Measurements from ENCODE around the gene SLC35A1. TPM values are rescaled to one million over a fixed set of nuclear protein-coding genes. Genes with fewer than 3 reads are reported as not detected.

The SLC35A1 gene
- total and polyA plus RNA-seq, 2 of the 8 experiments (the other 6 are each of a cell fraction or from before 2014, with no cell fraction given), result 4.7 to 9.2 TPM

- Histone ChIP-seq H4K5ac (ENCODE audit: insufficient read length, low read depth, low read length) (no peak overlapping the region), H2BK12ac (ENCODE audit: low read depth, low read length) (no peak overlapping the region), H3K79me2 (ENCODE audit: control insufficient read depth in 1 of 2, insufficient read depth in 2 of 2, low read length in 2 of 2) (no peaks in the 10 kb centered on the region), H2BK120ac (replicated peaks; ENCODE audit: low read depth, low read length) (no peak overlapping the region), H3K9me3 (ENCODE audit: insufficient read depth in 2 of 2, low read depth in 1 of 2, low read length in 1 of 2) (no peaks in the 10 kb centered on the region), H3K23ac (ENCODE audit: insufficient read length) (no peak overlapping the region), H3K4me1 (replicated peaks in 1 of 4; ENCODE audit: control insufficient read depth in 3 of 4, insufficient read depth in 4 of 4, low read length in 3 of 4) (no peaks in the 10 kb centered on the region), H3K27me3 (replicated peaks in 1 of 4; ENCODE audit: control insufficient read depth in 3 of 4, extremely low read depth in 1 of 4, insufficient read depth in 3 of 4, low read length in 3 of 4) (no peaks in the 10 kb centered on the region), H2AK5ac (ENCODE audit: low read depth, low read length) (no peak overlapping the region), H3K14ac (ENCODE audit: insufficient read length) (no peak overlapping the region), H3K27ac (ENCODE audit: low read depth, low read length) (no peak overlapping the region), H3K79me1 (ENCODE audit: low read depth, low read length) (no peaks in the 10 kb centered on the region), H3K4me2 (ENCODE audit: insufficient read depth in 1 of 2, low read depth in 2 of 2, low read length in 2 of 2) (no peak overlapping the region), H3K9ac (replicated peaks in 1 of 4; ENCODE audit: extremely low read depth in 1 of 4, low read depth in 3 of 4, low read length in 3 of 4) (no peak overlapping the region), H2BK15ac (ENCODE audit: low read length) (no peak overlapping the region), H3K18ac (ENCODE audit: extremely low read depth, low read length) (no peak overlapping the region), H3K36me3 (ENCODE audit: control insufficient read depth in 2 of 4, insufficient read depth in 4 of 4, low read length in 3 of 4) (no peaks in the 10 kb centered on the region), H2AFZ (ENCODE audit: low read length) (no peak overlapping the region), H2BK20ac (ENCODE audit: low read length) (no peak overlapping the region), H4K91ac (replicated peaks; ENCODE audit: insufficient read length, low read length) (no peak overlapping the region), H3K4me3 (ENCODE audit: extremely low read depth in 1 of 4, insufficient read depth in 2 of 4, low read depth in 3 of 4, low read length in 4 of 4) (no peak overlapping the region), H3K4ac (replicated peaks; ENCODE audit: insufficient read length, low read depth, low read length) (no peak overlapping the region), H4K20me1 (replicated peaks in 1 of 2; ENCODE audit: control insufficient read depth in 1 of 2, insufficient read depth in 2 of 2, low read length in 2 of 2) (no peaks in the 10 kb centered on the region), H3K23me2 (ENCODE audit: low read depth, low read length) (no peaks in the 10 kb centered on the region), H4K8ac (ENCODE audit: extremely low read depth, insufficient read depth, low read length) (no peak overlapping the region), H3K56ac (replicated peaks; ENCODE audit: insufficient read length, low read depth, low read length) (no peak overlapping the region), H2BK5ac (ENCODE audit: low read depth, low read length) (no peak overlapping the region)
- DNase-seq (ENCODE audit: low read depth in 1 of 2, low spot score in 2 of 2) (no peak), FAIRE-seq (no peak)
- ChIA-PET POLR2A (ENCODE audit: partially characterized antibody) (interaction anchor here (0.6 kb wide), 1 partner anchor 276 kb away, joined by 3 read pairs; the partner anchor contains the start of gene ZNF292), CTCF (ENCODE audit: partially characterized antibody) (interaction anchor here (0.7 to 0.8 kb wide), 2 partner anchors 23 to 38 kb away, joined by 3 read pairs; no protein-coding TSS in a partner anchor)
- 84% methylated on average over 5 of the region's 5 CpGs; no CpG with 5 or more reads in 1 of the 2 experiments for WGBS, 2 experiments (ENCODE audit: extremely low coverage in 1 of 2, insufficient coverage in 1 of 2, insufficient read length in 1 of 2, insufficient replicate concordance in 2 of 2, low coverage in 1 of 2, low lambda C conversion rate in 2 of 2, missing lambda C conversion rate in 1 of 2)
- no peak for TF ChIP-seq CTBP2 (IDR thresholded peaks at IDR 0.05; ENCODE audit: borderline replicate concordance, insufficient read depth, insufficient read length, low read length)
- no peak for TF ChIP-seq YY1 (IDR thresholded peaks at IDR 0.05; ENCODE audit: low read depth, low read length)
- TF ChIP-seq CHD2 (IDR thresholded peaks at IDR 0.05; ENCODE audit: low read length), result no peak
- TF ChIP-seq TBP (IDR thresholded peaks at IDR 0.05; ENCODE audit: low read depth, low read length), result no peak
- no peak for TF ChIP-seq SRF (IDR thresholded peaks at IDR 0.05; ENCODE audit: low read depth, low read length)
- TF ChIP-seq NRF1 (IDR thresholded peaks at IDR 0.05; ENCODE audit: low read depth, low read length), result no peak
- TF ChIP-seq SUZ12 (IDR thresholded peaks at IDR 0.05; ENCODE audit: low read length), result no peak
- no peak for TF ChIP-seq RBBP5 (IDR thresholded peaks at IDR 0.05; ENCODE audit: borderline replicate concordance, low read depth, low read length)
Observed at GRCh38 chr6:87431263-87431662, 41.5 kb upstream of the SLC35A1 start.

All from H1 (cell line).